Natural killer cell (primary cell): ENCODE results near the gene EHD1. TPM values are rescaled to one million over a fixed set of nuclear protein-coding genes. Genes with fewer than 3 reads are reported as not detected.

ENCODE experiments used
- ATAC-seq, 3 donors: fragments of 150-1000 bp in 2 of 3; fragments of 200-7000 bp in 1 of 3; cut with Tn5 transposase; 1 replicate in 1 of 3; 2 replicates in 2 of 3; pipeline ENCODE4 v1.10.0; 2021; ENCODE audit warnings: mild to moderate bottlenecking in 2 of 3, moderate library complexity in 2 of 3
- DNase-seq, 2 donors: peaks; one replicate each; pipeline versions ENCODE4 v3.0.0 to v3.0.0-alpha.2; 2013 to 2021; ENCODE audit warnings: mixed read lengths in 1 of 2
- H3K27ac ChIP-seq: one replicate; pipeline ENCODE4 v1.5.1; 2013; ENCODE audit warnings: mild to moderate bottlenecking, low read length
- H3K27me3 ChIP-seq: one replicate; pipeline ENCODE4 v1.6.1; 2013; ENCODE audit warnings: low read length; ENCODE audit not compliant: control insufficient read depth, insufficient read depth
- H3K36me3 ChIP-seq: one replicate; pipeline ENCODE4 v1.6.1; 2013; ENCODE audit warnings: low read length; ENCODE audit not compliant: control insufficient read depth, insufficient read depth
- H3K4me1 ChIP-seq: one replicate; pipeline ENCODE4 v1.6.1; 2013; ENCODE audit warnings: low read length; ENCODE audit not compliant: control insufficient read depth, insufficient read depth
- H3K4me3 ChIP-seq: one replicate; pipeline ENCODE4 v1.5.1; 2013; ENCODE audit warnings: low read length
- H3K9me3 ChIP-seq: one replicate; pipeline ENCODE4 v1.6.1; 2013; ENCODE audit warnings: low read length; ENCODE audit not compliant: control insufficient read depth, insufficient read depth
- H3K27ac Mint-ChIP-seq, 2 donors: one replicate each; pipeline ENCODE4 v1.8.0; 2022; ENCODE audit warnings: mild to moderate bottlenecking in 2 of 2, mixed read lengths in 2 of 2, moderate library complexity in 1 of 2
- H3K27me3 Mint-ChIP-seq, 2 donors: one replicate each; pipeline ENCODE4 v1.8.0; 2022; ENCODE audit warnings: low read depth in 2 of 2, mixed read lengths in 2 of 2
- H3K36me3 Mint-ChIP-seq: one replicate; pipeline ENCODE4 v1.8.0; 2022; ENCODE audit warnings: mixed read lengths
- H3K4me1 Mint-ChIP-seq, 2 donors: one replicate each; pipeline ENCODE4 v1.8.0; 2022; ENCODE audit warnings: mixed read lengths in 2 of 2
- H3K4me3 Mint-ChIP-seq: one replicate; pipeline ENCODE4 v1.8.0; 2022; ENCODE audit warnings: mild to moderate bottlenecking, moderate library complexity, mixed read lengths
- H3K9me3 Mint-ChIP-seq, 2 donors: one replicate each; pipeline ENCODE4 v1.8.0; 2022; ENCODE audit warnings: mixed read lengths in 2 of 2
- CTCF ChIP-seq: fragments of 200-600 bp; IDR thresholded peaks from one replicate; pipeline ENCODE4 v1.8.0; 2022; ENCODE audit warnings: antibody characterized with exemption
- WGBS: methylation state at CpG from one replicate; pipeline ENCODE4 v1.1.7; 2013; ENCODE audit warnings: missing lambda C conversion rate; ENCODE audit not compliant: insufficient coverage; 5-methylcytosine and 5-hydroxymethylcytosine counted together
- intact Hi-C: fragments of 100-400 bp; cut with micrococcal nuclease; formaldehyde crosslinking; loops from one replicate; pipeline ENCODE4 v1.14.2; 2022
- total RNA-seq, 4 donors: library from RNA; stranded (reverse); fragments of 120-200 nt in 1 of 4; gene quantifications; one replicate each; pipeline versions ENCODE4 v1.2.3 to v1.2.4, GENCODE V29; 2013 to 2022

Gene EHD1
- total RNA-seq, 3 donors from 2014 or later (not counting 1 experiment from before 2014, with no cell fraction given): 218 to 246 (median 225) TPM

GRCh38 chr11:64880240-64881001 is 2.0 kb upstream of the EHD1 start:
- no peaks in the 10 kb centered on the region for H3K27me3 ChIP-seq
- Mint-ChIP-seq H3K27me3 (no peaks in the 10 kb centered on the region), H3K36me3 (no peaks in the 10 kb centered on the region), H3K9me3 (no peaks in the 10 kb centered on the region), H3K4me3 (peak overlapping the region; percentile 98), H3K27ac (peak overlapping the region; percentile 95), H3K4me1 (peaks cover 40 to 60% of the 10 kb centered on the region in 2 donors)
- peaks cover 50% of the 10 kb centered on the region for H3K4me1 ChIP-seq
- intact Hi-C loops: loop anchor here (1.0 kb wide), 1 partner anchor 21 kb away; no protein-coding TSS in a partner anchor
- H3K36me3 ChIP-seq: peaks cover 7% of the 10 kb centered on the region
- H3K4me3 ChIP-seq: no peak overlapping the region
- ATAC-seq: no peak
- peak in 1 of 2 donors; percentile 75 for DNase-seq
- TF ChIP-seq CTCF: no peak
- WGBS: 59% methylated on average over 13 of the region's 14 CpGs
- peak overlapping the region; percentile 96 for H3K27ac ChIP-seq
- no peaks in the 10 kb centered on the region for H3K9me3 ChIP-seq

- DNase-seq: peak in 1 of 2 donors; percentile 57
- H3K4me3 ChIP-seq: peak overlapping the region; percentile 42
- H3K36me3 ChIP-seq: peaks cover 15% of the 10 kb centered on the region
Measured at GRCh38 chr11:64879244-64879900, 951 bp upstream of the EHD1 start.

GRCh38 chr11:64878223-64878493 is 263 bp downstream of the EHD1 start:
- Mint-ChIP-seq H3K27ac (peak overlapping the region; percentile 95), H3K4me1 (peaks cover 54 to 71% of the 10 kb centered on the region in 2 donors), H3K27me3 (no peaks in the 10 kb centered on the region), H3K4me3 (peak overlapping the region; percentile 98), H3K36me3 (no peaks in the 10 kb centered on the region), H3K9me3 (no peaks in the 10 kb centered on the region)
- no peaks in the 10 kb centered on the region for H3K27me3 ChIP-seq
- ATAC-seq: peak; percentile 14 to 20 (median 17)
- H3K36me3 ChIP-seq: peaks cover 21% of the 10 kb centered on the region
- H3K9me3 ChIP-seq: no peaks in the 10 kb centered on the region
- under 1% methylated on average over 21 of the region's 21 CpGs for WGBS
- intact Hi-C loops: loop anchor here (1.0 to 2.0 kb wide), 3 partner anchors 8 to 100 kb away; partner anchors contain the start of gene SF1
- peaks cover 72% of the 10 kb centered on the region for H3K4me1 ChIP-seq
- H3K4me3 ChIP-seq: peak overlapping the region; percentile 73
- no peak for TF ChIP-seq CTCF
- H3K27ac ChIP-seq: peak overlapping the region; percentile 61
- DNase-seq: no peak

More at GRCh38 chr11:64879244-64879900, 951 bp upstream of the EHD1 start:
- Mint-ChIP-seq H3K36me3 (no peaks in the 10 kb centered on the region), H3K4me3 (peak overlapping the region; percentile 98), H3K27ac (peak overlapping the region; percentile 95), H3K4me1 (peaks cover 49 to 70% of the 10 kb centered on the region in 2 donors), H3K27me3 (no peaks in the 10 kb centered on the region), H3K9me3 (no peaks in the 10 kb centered on the region)
- WGBS: 15% methylated on average over 14 of the region's 16 CpGs
- TF ChIP-seq CTCF: no peak
- ATAC-seq: no peak
- Histone ChIP-seq H3K27ac (peak overlapping the region; percentile 96), H3K9me3 (no peaks in the 10 kb centered on the region), H3K4me1 (peaks cover 60% of the 10 kb centered on the region), H3K27me3 (no peaks in the 10 kb centered on the region)
- intact Hi-C loops: loop anchor here (2.0 kb wide), 1 partner anchor 15 kb away; no protein-coding TSS in a partner anchor
